HL-60 (cell line): ENCODE data around the gene CD1D.

Source experiments
- DNase-seq, 2 experiments: peaks; one replicate each; pipeline ENCODE4 v3.0.0-alpha.2; 2010 to 2020; ENCODE audit warnings: low read depth in 1 of 2, low spot score in 1 of 2
- H3K27ac ChIP-seq: fragments of 250-450 bp; sonication (Bioruptor Pico); replicated peaks from 2 replicates; pipeline ENCODE4 v1.5.1; 2020; ENCODE audit warnings: mild to moderate bottlenecking, moderate library complexity
- H3K27me3 ChIP-seq: fragments of 250-450 bp; sonication (Bioruptor Pico); 2 replicates; pipeline ENCODE4 v1.5.1; 2021; ENCODE audit warnings: mild to moderate bottlenecking, moderate library complexity; ENCODE audit not compliant: insufficient read depth, poor library complexity, severe bottlenecking
- H3K4me3 ChIP-seq: replicated peaks from 2 replicates; pipeline ENCODE4 v1.5.1; 2011; ENCODE audit warnings: mild to moderate bottlenecking, control low read depth, low read length; ENCODE audit not compliant: insufficient read depth
- CTCF ChIP-seq: IDR thresholded peaks from one replicate; pipeline ENCODE4 v1.5.1; 2011; ENCODE audit warnings: low read length, control low read depth, inconsistent platforms; ENCODE audit not compliant: insufficient read depth
- GABPA ChIP-seq: IDR thresholded peaks from 2 replicates; pipeline ENCODE4 v1.6.1; 2012; ENCODE audit warnings: low read depth
- POLR2AphosphoS5 ChIP-seq: IDR thresholded peaks from 2 replicates; pipeline ENCODE4 v1.6.1; 2012; ENCODE audit warnings: low read depth
- SPI1 ChIP-seq: IDR thresholded peaks from 2 replicates; pipeline ENCODE4 v1.6.1; 2012; ENCODE audit warnings: low read depth, mild to moderate bottlenecking, borderline replicate concordance
- long read RNA-seq: library from polyadenylated mRNA; unstranded; transcript quantifications from one replicate; pipeline ENCODE4 v2.0.0, GENCODE V29; 2020
- TF ChIP-seq, protein P1 (sequence below): IDR thresholded peaks from 2 replicates; pipeline ENCODE4 v1.6.1; 2012; ENCODE audit warnings: low read depth; ENCODE audit not compliant: insufficient replicate concordance

CD1D gene
- long read RNA-seq: 0 reads

GRCh38 chr1:158180741-158181576 lies at the start of gene CD1D:
Gene CD1D (plus strand): TSS chr1:158180895. CDS start chr1:158181102, 207 bp downstream.
- H3K4me3 ChIP-seq: peak within 1 kb of the TSS; percentile 69
- no peaks in the 10 kb centered on the region for H3K27me3 ChIP-seq
- DNase-seq: peak; percentile 50 to 68
- peak within 1 kb of the TSS; percentile 35 for H3K27ac ChIP-seq
- TF ChIP-seq POLR2AphosphoS5 (no peak), SPI1 (no peak), GABPA (no peak), CTCF (no peak)
- TF ChIP-seq, protein P1, sequence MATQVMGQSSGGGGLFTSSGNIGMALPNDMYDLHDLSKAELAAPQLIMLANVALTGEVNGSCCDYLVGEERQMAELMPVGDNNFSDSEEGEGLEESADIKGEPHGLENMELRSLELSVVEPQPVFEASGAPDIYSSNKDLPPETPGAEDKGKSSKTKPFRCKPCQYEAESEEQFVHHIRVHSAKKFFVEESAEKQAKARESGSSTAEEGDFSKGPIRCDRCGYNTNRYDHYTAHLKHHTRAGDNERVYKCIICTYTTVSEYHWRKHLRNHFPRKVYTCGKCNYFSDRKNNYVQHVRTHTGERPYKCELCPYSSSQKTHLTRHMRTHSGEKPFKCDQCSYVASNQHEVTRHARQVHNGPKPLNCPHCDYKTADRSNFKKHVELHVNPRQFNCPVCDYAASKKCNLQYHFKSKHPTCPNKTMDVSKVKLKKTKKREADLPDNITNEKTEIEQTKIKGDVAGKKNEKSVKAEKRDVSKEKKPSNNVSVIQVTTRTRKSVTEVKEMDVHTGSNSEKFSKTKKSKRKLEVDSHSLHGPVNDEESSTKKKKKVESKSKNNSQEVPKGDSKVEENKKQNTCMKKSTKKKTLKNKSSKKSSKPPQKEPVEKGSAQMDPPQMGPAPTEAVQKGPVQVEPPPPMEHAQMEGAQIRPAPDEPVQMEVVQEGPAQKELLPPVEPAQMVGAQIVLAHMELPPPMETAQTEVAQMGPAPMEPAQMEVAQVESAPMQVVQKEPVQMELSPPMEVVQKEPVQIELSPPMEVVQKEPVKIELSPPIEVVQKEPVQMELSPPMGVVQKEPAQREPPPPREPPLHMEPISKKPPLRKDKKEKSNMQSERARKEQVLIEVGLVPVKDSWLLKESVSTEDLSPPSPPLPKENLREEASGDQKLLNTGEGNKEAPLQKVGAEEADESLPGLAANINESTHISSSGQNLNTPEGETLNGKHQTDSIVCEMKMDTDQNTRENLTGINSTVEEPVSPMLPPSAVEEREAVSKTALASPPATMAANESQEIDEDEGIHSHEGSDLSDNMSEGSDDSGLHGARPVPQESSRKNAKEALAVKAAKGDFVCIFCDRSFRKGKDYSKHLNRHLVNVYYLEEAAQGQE: no peak

- no peak for DNase-seq
- no peak overlapping the region for H3K4me3 ChIP-seq
- no peaks in the 10 kb centered on the region for H3K27me3 ChIP-seq
- TF ChIP-seq POLR2AphosphoS5 (no peak), SPI1 (no peak), GABPA (no peak), CTCF (no peak)
- TF ChIP-seq, protein P1: no peak
- no peak overlapping the region for H3K27ac ChIP-seq
These were observed 49.5 kb upstream of the CD1D start for GRCh38 chr1:158131217-158131616.

GRCh38 chr1:158140764-158141192 lies 39.9 kb upstream of the CD1D start:
- TF ChIP-seq POLR2AphosphoS5: no peak
- TF ChIP-seq GABPA: no peak
- TF ChIP-seq SPI1: no peak
- TF ChIP-seq, protein P1: no peak
- TF ChIP-seq CTCF: no peak
- no peak overlapping the region for H3K27ac ChIP-seq
- DNase-seq: no peak
- H3K4me3 ChIP-seq: no peak overlapping the region
- no peaks in the 10 kb centered on the region for H3K27me3 ChIP-seq
